Lower leg skin (tissue), 3 donors: ENCODE results near the gene ZBTB16.

Experiments used
- CTCF ChIP-seq, 3 donors: fragments of 450-650 bp; IDR thresholded peaks; one replicate each; pipeline ENCODE4 v1.5.1; 2016; ENCODE audit warnings: antibody characterized with exemption in 3 of 3, mild to moderate bottlenecking in 3 of 3, moderate library complexity in 2 of 3
- POLR2A ChIP-seq, 2 donors: fragments of 450-650 bp; IDR thresholded peaks; one replicate each; pipeline ENCODE4 v1.6.1; 2016 to 2017; ENCODE audit warnings: antibody characterized with exemption in 2 of 2, mild to moderate bottlenecking in 1 of 2, moderate library complexity in 1 of 2

GRCh38 chr11:114061048-114061680 lies 1.7 kb downstream of the ZBTB16 start:
- TF ChIP-seq CTCF (IDR thresholded peaks at IDR 0.05) (no peak), POLR2A (IDR thresholded peaks at IDR 0.05) (no peak)
